HUES6 (cell line): Measurements from ENCODE around the gene ZFAND3.

Experiments
- H3K27ac ChIP-seq: 2 replicates; pipeline ENCODE4 v1.7.0; 2013; ENCODE audit warnings: low read depth, mild to moderate bottlenecking, low read length, inconsistent platforms
- H3K27me3 ChIP-seq: 2 replicates; pipeline ENCODE4 v1.6.1; 2013; ENCODE audit warnings: low read length; ENCODE audit not compliant: control insufficient read depth, insufficient read depth
- H3K36me3 ChIP-seq: 2 replicates; pipeline ENCODE4 v1.6.1; 2013; ENCODE audit warnings: low read length; ENCODE audit not compliant: control insufficient read depth, insufficient read depth
- H3K4me1 ChIP-seq: 2 replicates; pipeline ENCODE4 v1.6.1; 2013; ENCODE audit warnings: low read length; ENCODE audit not compliant: control insufficient read depth, insufficient read depth
- H3K4me3 ChIP-seq: 2 replicates; pipeline ENCODE4 v1.5.1; 2013; ENCODE audit warnings: low read depth, low read length
- H3K9ac ChIP-seq: one replicate; pipeline ENCODE4 v1.6.1; 2013; ENCODE audit warnings: mild to moderate bottlenecking, low read length
- H3K9me3 ChIP-seq: 2 replicates; pipeline ENCODE4 v1.6.1; 2013; ENCODE audit warnings: low read depth, low read length; ENCODE audit not compliant: control insufficient read depth, insufficient read depth

The ZFAND3 gene

GRCh38 chr6:38015341-38015740 is 195.8 kb downstream of the ZFAND3 start:
- Histone ChIP-seq H3K9me3 (peaks cover 9% of the 10 kb centered on the region), H3K9ac (no peak overlapping the region), H3K27ac (no peak overlapping the region), H3K27me3 (no peaks in the 10 kb centered on the region), H3K4me3 (no peak overlapping the region), H3K36me3 (no peaks in the 10 kb centered on the region), H3K4me1 (no peaks in the 10 kb centered on the region)

- no peak overlapping the region for H3K9ac ChIP-seq
- no peaks in the 10 kb centered on the region for H3K4me1 ChIP-seq
- no peak overlapping the region for H3K27ac ChIP-seq
- no peak overlapping the region for H3K4me3 ChIP-seq
- 0 out of 2 replicates have a peak, but pooled peaks cover 2% of the 10 kb centered on the region for H3K9me3 ChIP-seq
- no peaks in the 10 kb centered on the region for H3K36me3 ChIP-seq
- no peaks in the 10 kb centered on the region for H3K27me3 ChIP-seq
Observed at GRCh38 chr6:38016824-38017223, 197.3 kb downstream of the ZFAND3 start.

- H3K9me3 ChIP-seq = no peaks in the 10 kb centered on the region
- no peaks in the 10 kb centered on the region for H3K36me3 ChIP-seq
- no peaks in the 10 kb centered on the region for H3K27me3 ChIP-seq
- H3K4me1 ChIP-seq = no peaks in the 10 kb centered on the region
- H3K27ac ChIP-seq = no peak overlapping the region
- H3K4me3 ChIP-seq = no peak overlapping the region
- no peak overlapping the region for H3K9ac ChIP-seq
Observed at GRCh38 chr6:38018755-38019165, 199.2 kb downstream of the ZFAND3 start.

- Histone ChIP-seq H3K9me3 (peaks cover 5% of the 10 kb centered on the region; the same call in 1 of the 2 replicates), H3K4me3 (no peak overlapping the region), H3K4me1 (no peaks in the 10 kb centered on the region), H3K27me3 (no peaks in the 10 kb centered on the region), H3K36me3 (no peaks in the 10 kb centered on the region), H3K27ac (no peak overlapping the region), H3K9ac (no peak overlapping the region)
Observed at GRCh38 chr6:38020593-38020992, 201.1 kb downstream of the ZFAND3 start.

- Histone ChIP-seq H3K36me3 (no peaks in the 10 kb centered on the region), H3K27me3 (no peaks in the 10 kb centered on the region), H3K27ac (no peak overlapping the region), H3K4me3 (no peak overlapping the region), H3K9ac (no peak overlapping the region), H3K9me3 (peaks cover 5% of the 10 kb centered on the region; the same call in 1 of the 2 replicates), H3K4me1 (no peaks in the 10 kb centered on the region)
Observed at GRCh38 chr6:38021029-38021428, 201.5 kb downstream of the ZFAND3 start.

GRCh38 chr6:38021571-38021970 is 202.0 kb downstream of the ZFAND3 start:
- H3K9ac ChIP-seq = no peak overlapping the region
- no peaks in the 10 kb centered on the region for H3K36me3 ChIP-seq
- H3K9me3 ChIP-seq = peaks cover 5% of the 10 kb centered on the region; the same call in 1 of the 2 replicates
- H3K4me3 ChIP-seq = no peak overlapping the region
- H3K27me3 ChIP-seq = no peaks in the 10 kb centered on the region
- H3K4me1 ChIP-seq = no peaks in the 10 kb centered on the region
- no peak overlapping the region for H3K27ac ChIP-seq

GRCh38 chr6:38022688-38023087 is 203.2 kb downstream of the ZFAND3 start:
- no peaks in the 10 kb centered on the region for H3K36me3 ChIP-seq
- H3K27ac ChIP-seq = no peak overlapping the region
- peaks cover 3% of the 10 kb centered on the region for H3K4me1 ChIP-seq
- H3K9me3 ChIP-seq = peaks cover 5% of the 10 kb centered on the region; the same call in 1 of the 2 replicates
- no peaks in the 10 kb centered on the region for H3K27me3 ChIP-seq
- H3K9ac ChIP-seq = no peak overlapping the region
- H3K4me3 ChIP-seq = no peak overlapping the region

GRCh38 chr6:38024908-38025307 is 205.4 kb downstream of the ZFAND3 start:
- Histone ChIP-seq H3K27me3 (no peaks in the 10 kb centered on the region), H3K4me3 (no peak overlapping the region), H3K9me3 (peaks cover 5% of the 10 kb centered on the region; the same call in 1 of the 2 replicates), H3K9ac (no peak overlapping the region), H3K27ac (no peak overlapping the region), H3K4me1 (peaks cover 7% of the 10 kb centered on the region), H3K36me3 (no peaks in the 10 kb centered on the region)

GRCh38 chr6:38025451-38025850 is 205.9 kb downstream of the ZFAND3 start:
- no peak overlapping the region for H3K9ac ChIP-seq
- no peaks in the 10 kb centered on the region for H3K36me3 ChIP-seq
- peaks cover 7% of the 10 kb centered on the region for H3K4me1 ChIP-seq
- no peaks in the 10 kb centered on the region for H3K27me3 ChIP-seq
- no peak overlapping the region for H3K27ac ChIP-seq
- H3K4me3 ChIP-seq = no peak overlapping the region
- peaks cover 7% of the 10 kb centered on the region for H3K9me3 ChIP-seq

- Histone ChIP-seq H3K4me1 (peaks cover 11% of the 10 kb centered on the region), H3K36me3 (no peaks in the 10 kb centered on the region), H3K9ac (no peak overlapping the region), H3K27me3 (no peaks in the 10 kb centered on the region), H3K27ac (no peak overlapping the region), H3K4me3 (no peak overlapping the region), H3K9me3 (peaks cover 7% of the 10 kb centered on the region)
Observed at GRCh38 chr6:38027685-38028373, 208.3 kb downstream of the ZFAND3 start.

- Histone ChIP-seq H3K9me3 (peaks cover 2% of the 10 kb centered on the region; the same call in 1 of the 2 replicates), H3K4me3 (no peak overlapping the region), H3K4me1 (peaks cover 11% of the 10 kb centered on the region), H3K27me3 (no peaks in the 10 kb centered on the region), H3K36me3 (no peaks in the 10 kb centered on the region), H3K27ac (no peak overlapping the region), H3K9ac (no peak overlapping the region)
Observed at GRCh38 chr6:38030380-38030779, 210.9 kb downstream of the ZFAND3 start.
